Large intestine (tissue), 3 donors: ENCODE data around the gene CHMP4B. TPM values are rescaled to one million over a fixed set of nuclear protein-coding genes. Genes with fewer than 3 reads are reported as not detected.
A peak's percentile ranks its signal among the peaks of the same experiment; 100 is the strongest.
"Not testable (repeated sequence)": the region's sequence is repeated elsewhere in the genome, so short reads cannot be mapped to it uniquely, and the experiment has no call there.

ENCODE experiments used
- DNase-seq, 2 donors: peaks; one replicate each; pipeline versions ENCODE4 v3.0.0 to v3.0.0-alpha.2; 2013
- H3K27ac ChIP-seq: one replicate; pipeline ENCODE4 v1.5.1; 2013; ENCODE audit warnings: low read length
- H3K27me3 ChIP-seq: 2 replicates; pipeline ENCODE4 v1.6.1; 2013; ENCODE audit warnings: low read length; ENCODE audit not compliant: control insufficient read depth, insufficient read depth
- H3K36me3 ChIP-seq: 2 replicates; pipeline ENCODE4 v1.6.1; 2013; ENCODE audit warnings: low read length; ENCODE audit not compliant: control insufficient read depth, insufficient read depth
- H3K4me1 ChIP-seq: one replicate; pipeline ENCODE4 v1.6.1; 2013; ENCODE audit warnings: low read length; ENCODE audit not compliant: control insufficient read depth, insufficient read depth
- H3K4me3 ChIP-seq: one replicate; pipeline ENCODE4 v1.5.1; 2013; ENCODE audit warnings: low read length
- H3K9me3 ChIP-seq: one replicate; pipeline ENCODE4 v1.6.1; 2013; ENCODE audit warnings: mild to moderate bottlenecking, low read depth, low read length, moderate library complexity; ENCODE audit not compliant: control insufficient read depth
- WGBS: methylation state at CpG from one replicate; pipeline ENCODE4 v1.1.5; 2013; ENCODE audit warnings: low lambda C conversion rate; ENCODE audit not compliant: insufficient coverage; 5-methylcytosine and 5-hydroxymethylcytosine counted together
- polyA plus RNA-seq: library from polyadenylated mRNA; unstranded; fragments of 120-200 nt; gene quantifications from one replicate; pipeline ENCODE4 v1.2.1, GENCODE V29; 2013

The CHMP4B gene
- polyA plus RNA-seq, 1 donor = 98.5 TPM

DNA sequence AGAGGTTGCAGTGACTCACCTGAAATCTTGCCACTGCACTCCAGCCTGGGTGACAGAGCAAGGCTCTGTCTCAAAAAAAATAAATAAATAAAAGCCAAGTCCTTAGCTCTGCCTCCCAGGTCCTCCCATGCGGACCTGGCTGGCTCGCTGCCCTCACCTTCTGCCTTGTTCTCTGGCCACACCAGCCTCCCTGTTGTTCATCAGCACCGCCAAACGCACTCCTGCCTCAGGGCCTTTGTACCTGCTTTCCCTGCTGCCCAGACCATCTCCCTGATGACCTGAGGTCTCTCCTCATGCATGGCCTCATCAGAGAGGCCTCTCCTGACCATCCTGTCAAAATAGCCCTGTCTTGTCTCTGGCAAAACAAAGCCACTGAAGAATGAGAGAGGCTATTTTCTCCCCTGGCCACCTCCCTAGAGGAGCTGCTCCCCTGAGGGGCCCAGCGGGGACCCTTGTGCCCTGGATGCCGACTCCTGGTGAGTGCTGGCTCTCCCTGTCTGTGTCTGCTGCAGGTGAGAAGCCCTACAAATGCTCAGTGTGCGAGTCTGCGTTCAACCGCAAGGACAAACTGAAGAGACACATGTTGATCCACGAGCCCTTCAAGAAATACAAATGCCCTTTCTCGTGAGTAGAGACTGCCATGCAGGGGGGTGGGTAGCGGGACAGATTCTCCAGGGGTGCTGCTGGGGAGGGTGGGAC is 22.6 kb upstream of the CHMP4B start:
- no peaks in the 10 kb centered on the region for H3K27me3 ChIP-seq
- peaks cover 8% of the 10 kb centered on the region for H3K4me1 ChIP-seq
- no peak for DNase-seq
- H3K27ac ChIP-seq = no peak overlapping the region
- no peaks in the 10 kb centered on the region for H3K9me3 ChIP-seq
- WGBS = no CpG with 5 or more reads among the region's 12 CpGs
- no peak overlapping the region for H3K4me3 ChIP-seq
- no peaks in the 10 kb centered on the region for H3K36me3 ChIP-seq

DNA sequence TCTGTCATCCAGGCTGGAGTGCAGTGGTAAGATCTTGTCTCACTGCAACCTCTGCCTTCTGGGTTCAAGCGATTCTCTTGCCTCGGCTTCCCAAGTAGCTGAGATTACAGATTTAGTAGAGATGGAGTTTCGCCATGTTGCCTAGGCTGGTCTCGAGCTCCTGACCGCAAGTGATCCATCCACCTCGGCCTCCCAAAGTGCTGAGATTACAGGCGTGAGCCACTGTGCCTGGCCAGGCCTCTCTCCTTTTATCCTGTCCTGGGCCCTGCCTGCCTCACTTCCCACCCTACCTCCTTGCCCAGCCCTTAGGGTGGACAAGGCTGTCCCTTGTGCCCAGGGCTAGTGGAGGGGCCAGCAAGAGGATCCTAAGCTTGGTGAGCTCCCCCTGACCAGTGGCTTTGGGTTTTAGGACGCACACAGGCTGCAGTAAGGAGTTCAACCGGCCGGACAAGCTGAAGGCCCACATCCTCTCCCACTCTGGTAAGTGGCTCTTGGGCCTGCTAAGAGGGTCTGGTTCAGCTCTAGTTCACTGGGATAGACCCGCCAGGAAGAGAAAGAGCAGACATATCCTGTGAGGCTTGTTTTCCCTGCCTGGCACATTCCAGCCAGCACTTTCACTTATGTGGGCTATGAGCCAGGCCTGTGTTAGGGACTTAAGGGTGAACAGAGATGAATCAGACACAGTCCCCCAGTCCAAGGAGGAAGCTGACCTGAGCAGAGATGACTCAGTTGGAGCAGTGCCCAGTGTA is 21.9 kb upstream of the CHMP4B start:
- H3K4me1 ChIP-seq = peaks cover 8% of the 10 kb centered on the region
- no peak overlapping the region for H3K4me3 ChIP-seq
- H3K9me3 ChIP-seq = no peaks in the 10 kb centered on the region
- H3K36me3 ChIP-seq = no peaks in the 10 kb centered on the region
- peak; percentile 88 to 91 for DNase-seq
- no peaks in the 10 kb centered on the region for H3K27me3 ChIP-seq
- peak overlapping the region; percentile 16 for H3K27ac ChIP-seq
- WGBS = no CpG with 5 or more reads among the region's 11 CpGs

DNA sequence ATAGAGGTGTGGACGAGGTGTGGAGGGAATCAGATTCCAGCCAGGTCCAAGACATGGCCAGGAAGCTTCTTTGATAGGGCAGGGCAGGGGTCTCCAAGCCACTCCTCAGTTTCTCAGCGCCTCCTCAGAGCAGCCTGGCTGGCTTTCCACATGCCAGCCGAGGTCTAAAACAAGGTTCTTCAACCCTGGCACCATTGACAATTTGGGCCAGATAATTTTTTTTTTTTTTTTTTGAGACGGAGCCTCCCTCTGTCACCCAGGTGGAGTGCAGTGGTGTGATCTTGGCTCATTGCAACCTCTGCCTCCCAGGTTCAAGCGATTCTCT is 21.3 kb upstream of the CHMP4B start:
- H3K36me3 ChIP-seq = no peaks in the 10 kb centered on the region
- H3K27me3 ChIP-seq = no peaks in the 10 kb centered on the region
- no peaks in the 10 kb centered on the region for H3K9me3 ChIP-seq
- no CpG with 5 or more reads among the region's 5 CpGs for WGBS
- DNase-seq = no peak
- H3K27ac ChIP-seq = no peak overlapping the region
- H3K4me3 ChIP-seq = no peak overlapping the region
- H3K4me1 ChIP-seq = peaks cover 8% of the 10 kb centered on the region

DNA sequence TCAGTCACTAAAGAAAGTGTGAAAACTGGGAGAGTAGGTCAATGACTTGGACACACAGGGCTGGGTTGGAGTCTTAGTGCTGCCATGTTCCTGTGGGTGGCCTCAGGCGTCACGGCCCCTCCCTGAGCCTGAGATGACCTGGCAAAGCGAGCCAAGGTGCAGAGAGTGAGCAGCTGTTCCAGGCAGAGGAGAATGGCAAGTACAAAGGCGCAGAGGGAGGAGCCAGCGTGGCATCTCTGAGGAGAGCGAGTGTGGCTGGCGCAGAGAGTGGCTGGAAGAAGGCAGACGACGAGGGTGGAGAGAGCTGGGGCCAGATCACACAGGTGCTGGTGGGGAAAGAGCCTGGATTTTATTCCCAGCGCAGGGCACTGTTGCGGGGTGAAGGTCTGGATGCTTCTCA is 20.6 kb upstream of the CHMP4B start:
- H3K4me1 ChIP-seq = peaks cover 8% of the 10 kb centered on the region
- no peak overlapping the region for H3K27ac ChIP-seq
- no peaks in the 10 kb centered on the region for H3K36me3 ChIP-seq
- H3K27me3 ChIP-seq = no peaks in the 10 kb centered on the region
- H3K4me3 ChIP-seq = no peak overlapping the region
- 100% methylated on average over 1 of the region's 11 CpGs for WGBS
- H3K9me3 ChIP-seq = no peaks in the 10 kb centered on the region
- no peak for DNase-seq

DNA sequence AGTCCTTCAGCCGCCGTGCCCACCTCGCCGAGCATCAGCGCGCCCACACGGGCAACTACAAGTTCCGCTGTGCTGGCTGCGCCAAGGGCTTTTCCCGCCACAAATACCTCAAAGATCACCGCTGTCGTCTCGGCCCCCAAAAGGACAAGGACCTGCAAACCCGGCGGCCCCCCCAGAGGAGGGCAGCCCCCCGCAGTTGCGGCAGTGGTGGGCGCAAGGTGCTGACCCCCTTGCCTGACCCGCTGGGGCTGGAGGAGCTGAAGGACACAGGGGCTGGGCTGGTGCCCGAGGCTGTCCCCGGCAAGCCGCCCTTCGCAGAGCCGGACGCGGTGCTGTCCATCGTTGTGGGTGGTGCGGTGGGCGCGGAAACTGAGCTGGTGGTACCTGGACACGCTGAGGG is 20.1 kb upstream of the CHMP4B start:
- Histone ChIP-seq H3K27me3 (no peaks in the 10 kb centered on the region), H3K4me1 (peaks cover 8% of the 10 kb centered on the region), H3K4me3 (no peak overlapping the region), H3K36me3 (no peaks in the 10 kb centered on the region), H3K9me3 (no peaks in the 10 kb centered on the region), H3K27ac (no peak overlapping the region)
- no CpG with 5 or more reads among the region's 31 CpGs for WGBS
- no peak for DNase-seq

DNA sequence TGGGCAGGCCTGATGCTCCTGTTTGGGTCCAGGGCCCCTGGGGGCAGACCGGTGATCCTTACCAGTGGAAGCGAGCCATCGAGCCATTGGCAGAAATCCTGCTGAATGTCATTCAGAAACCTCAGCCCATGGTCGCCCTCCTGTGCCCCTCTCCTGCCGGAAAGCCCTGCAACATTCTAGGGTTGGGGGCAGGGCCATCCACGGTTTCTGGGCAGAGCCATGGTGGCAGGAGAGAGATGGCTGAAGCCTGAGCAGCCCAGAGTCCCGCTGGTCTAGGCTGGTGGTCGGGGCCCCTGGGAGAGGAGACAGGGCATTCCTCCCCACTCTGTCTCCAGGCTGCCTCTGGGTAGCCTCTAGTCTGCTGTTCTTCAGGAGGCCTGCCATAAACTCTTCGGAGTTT is 19.6 kb upstream of the CHMP4B start:
- H3K4me3 ChIP-seq = no peak overlapping the region
- peaks cover 8% of the 10 kb centered on the region for H3K4me1 ChIP-seq
- DNase-seq = no peak
- H3K9me3 ChIP-seq = no peaks in the 10 kb centered on the region
- no peaks in the 10 kb centered on the region for H3K36me3 ChIP-seq
- no CpG with 5 or more reads among the region's 9 CpGs for WGBS
- no peaks in the 10 kb centered on the region for H3K27me3 ChIP-seq
- no peak overlapping the region for H3K27ac ChIP-seq

DNA sequence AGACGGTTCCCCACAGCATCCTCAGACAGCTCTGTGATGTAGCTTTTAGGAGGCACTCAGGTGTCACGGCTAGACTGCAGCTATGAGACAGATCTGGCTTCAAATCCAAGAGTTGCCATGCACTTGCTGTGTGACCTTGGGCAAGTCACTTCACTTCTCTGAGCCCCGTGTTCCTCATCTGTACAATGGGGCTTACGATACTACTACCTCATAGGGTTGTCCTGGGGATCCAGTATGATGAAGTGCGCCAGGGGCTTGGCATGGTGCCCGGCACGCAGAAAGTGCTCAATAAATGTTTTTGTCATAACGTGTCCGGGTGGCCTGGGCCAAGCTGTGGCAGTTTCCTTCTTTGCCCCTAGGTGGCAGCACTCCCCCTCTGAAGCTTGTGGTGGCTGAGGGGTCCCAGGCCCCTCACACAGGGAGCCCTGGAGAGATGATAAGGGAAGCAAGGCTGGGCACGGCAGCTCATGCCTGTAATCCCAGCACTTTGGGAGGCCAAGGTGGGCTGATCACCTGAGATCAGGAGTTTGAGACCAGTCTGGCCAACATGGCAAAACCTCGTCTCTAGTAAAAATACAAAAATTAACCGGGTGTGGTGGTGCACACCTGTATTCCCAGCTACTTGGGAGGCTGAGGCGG is 19.1 kb upstream of the CHMP4B start:
- Histone ChIP-seq H3K27me3 (no peaks in the 10 kb centered on the region), H3K9me3 (no peaks in the 10 kb centered on the region), H3K4me3 (no peak overlapping the region), H3K36me3 (no peaks in the 10 kb centered on the region), H3K4me1 (peaks cover 12% of the 10 kb centered on the region), H3K27ac (no peak overlapping the region)
- peak; percentile 13 to 23 for DNase-seq
- WGBS = no CpG with 5 or more reads among the region's 13 CpGs

DNA sequence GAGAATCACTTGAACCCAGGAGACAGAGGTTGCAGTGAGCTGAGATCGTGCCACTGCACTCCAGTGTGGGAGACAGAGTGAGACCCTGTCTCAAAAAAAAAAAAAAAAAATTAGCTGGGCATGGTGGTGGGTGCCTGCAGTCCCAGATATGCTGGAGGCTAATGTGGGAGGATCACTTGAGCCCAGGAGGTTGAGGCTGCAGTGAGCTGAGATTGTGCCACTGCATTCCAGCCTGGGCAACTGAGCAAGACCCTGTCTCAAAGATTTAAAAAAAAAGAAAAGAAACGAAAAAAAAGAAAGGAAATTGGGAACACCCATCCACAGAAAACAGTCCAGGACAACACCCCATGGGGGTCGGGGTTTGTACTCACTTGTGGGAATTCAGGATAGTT is 18.6 kb upstream of the CHMP4B start:
- not testable (repeated sequence) for H3K27me3 ChIP-seq, H3K9me3 ChIP-seq, H3K27ac ChIP-seq, H3K36me3 ChIP-seq, DNase-seq, H3K4me3 ChIP-seq
- H3K4me1 ChIP-seq = peaks cover 12% of the 10 kb centered on the region
- 60% methylated on average over 1 of the region's 3 CpGs for WGBS

DNA sequence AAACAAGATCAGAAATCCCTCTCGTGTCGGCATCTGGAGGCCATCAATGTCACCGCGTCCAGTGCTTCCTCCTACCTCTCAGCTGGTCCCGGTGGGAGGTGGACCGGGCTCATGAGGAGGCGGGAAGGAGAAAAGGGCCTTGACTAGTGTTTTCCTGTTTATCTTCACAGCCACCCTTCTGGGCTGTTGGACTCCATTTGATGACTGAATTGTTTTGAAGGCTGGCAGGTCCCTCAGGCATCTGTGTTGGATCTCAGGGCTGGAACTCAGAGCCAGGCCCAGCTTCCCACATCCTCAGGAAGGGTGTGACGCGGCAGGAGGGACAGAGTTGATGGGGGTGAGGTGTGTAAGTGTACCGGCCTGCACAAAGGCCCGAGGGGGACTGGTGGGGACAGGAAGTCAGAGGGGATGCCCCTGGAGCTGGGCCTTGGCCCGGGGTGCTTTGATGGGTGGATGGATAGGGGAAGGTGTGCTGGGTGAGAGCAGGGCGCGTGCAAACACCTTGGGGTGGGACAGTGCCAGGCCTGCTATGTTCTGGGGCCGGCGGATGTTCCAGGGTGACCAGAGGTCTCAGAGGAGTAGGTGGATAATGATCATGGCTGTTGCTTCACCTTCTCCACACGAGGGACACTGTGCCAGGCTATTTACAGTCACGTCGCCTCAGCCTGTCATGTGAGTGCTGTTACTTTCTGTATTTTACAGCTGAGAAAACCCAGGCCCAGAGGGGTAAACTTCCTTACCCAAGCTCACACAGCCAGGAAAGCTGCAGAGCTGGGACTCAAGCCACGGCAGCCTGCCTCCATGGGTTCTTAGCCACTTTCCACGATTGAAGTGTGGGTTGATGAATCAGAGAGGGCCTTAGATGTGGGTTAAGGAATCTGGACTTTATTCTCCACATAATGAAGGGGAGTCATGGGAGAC is 17.9 kb upstream of the CHMP4B start:
- Histone ChIP-seq H3K27ac (no peak overlapping the region), H3K9me3 (peaks cover 3% of the 10 kb centered on the region), H3K4me3 (no peak overlapping the region), H3K36me3 (no peaks in the 10 kb centered on the region), H3K4me1 (peaks cover 12% of the 10 kb centered on the region), H3K27me3 (no peaks in the 10 kb centered on the region)
- no CpG with 5 or more reads among the region's 21 CpGs for WGBS
- peak; percentile 20 to 51 for DNase-seq
